ENCODE data around the gene LOC128125822.

LOC128125822 gene

DNA sequence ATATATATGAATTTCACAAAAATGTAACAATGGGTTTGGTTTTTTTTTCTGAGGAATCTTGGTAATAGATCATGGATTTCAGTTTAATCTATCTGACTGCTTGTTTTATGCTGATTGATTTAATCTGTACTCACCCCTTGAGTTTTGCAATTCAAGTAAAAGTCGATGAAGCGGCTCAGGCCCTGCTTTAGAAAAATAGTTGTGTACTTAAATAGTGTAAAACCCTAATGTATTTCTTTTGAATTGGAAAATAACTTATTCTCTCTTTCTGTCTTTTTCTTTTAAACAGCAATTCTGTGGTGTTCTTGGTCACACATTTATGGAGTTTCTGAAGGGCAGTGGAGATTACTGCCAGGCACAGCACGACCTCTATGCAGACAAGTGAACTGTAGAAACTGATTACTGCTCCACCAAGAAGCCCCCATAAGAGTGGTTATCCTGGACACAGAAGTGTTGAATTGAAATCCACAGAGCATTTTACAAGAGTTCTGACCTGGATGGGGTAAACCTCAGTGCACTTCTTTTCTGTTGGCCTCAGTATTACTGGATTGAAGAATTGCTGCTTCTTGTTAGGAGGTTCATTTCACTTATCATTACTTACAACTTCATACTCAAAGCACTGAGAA lies 4.0 kb downstream of the LOC128125822 start:
- Histone ChIP-seq H3K4me2 (ENCODE audit: control insufficient read depth, insufficient read depth) (peak overlapping the region; percentile 19; the same call in 1 of the 2 replicates), H3K4me3 (peak overlapping the region; percentile 61), H3K79me2 (ENCODE audit: control insufficient read depth, insufficient read depth, low read length) (peaks cover 56% of the 10 kb centered on the region), H3K4me1 (ENCODE audit: control insufficient read depth, insufficient read depth, low read length) (no peaks in the 10 kb centered on the region; the same call in 1 of the 2 replicates), H3K36me3 (ENCODE audit: control insufficient read depth in 2 of 2, insufficient read depth in 2 of 2, low read length in 1 of 2) (peaks cover 0 to 19% of the 10 kb centered on the region in 2 experiments; a peak in 3 of 4 replicates), H3K27ac (ENCODE audit: control insufficient read depth, insufficient read depth) (no peak overlapping the region), H4K20me1 (ENCODE audit: control insufficient read depth, insufficient read depth) (no peaks in the 10 kb centered on the region), H2AFZ (ENCODE audit: control insufficient read depth, low read depth, low read length) (no peak overlapping the region), H3K9ac (ENCODE audit: control insufficient read depth, insufficient read depth, low read length) (no peak overlapping the region), H3K27me3 (replicated peaks in 1 of 2; ENCODE audit: control insufficient read depth in 2 of 2, insufficient read depth in 2 of 2, low read length in 1 of 2) (no peaks in the 10 kb centered on the region), H3K9me3 (replicated peaks; ENCODE audit: control insufficient read depth, insufficient read depth, low read length) (no peaks in the 10 kb centered on the region)
- BruUV-seq (replicated peaks), result no TSS peak
- TF ChIP-seq, protein P1, sequence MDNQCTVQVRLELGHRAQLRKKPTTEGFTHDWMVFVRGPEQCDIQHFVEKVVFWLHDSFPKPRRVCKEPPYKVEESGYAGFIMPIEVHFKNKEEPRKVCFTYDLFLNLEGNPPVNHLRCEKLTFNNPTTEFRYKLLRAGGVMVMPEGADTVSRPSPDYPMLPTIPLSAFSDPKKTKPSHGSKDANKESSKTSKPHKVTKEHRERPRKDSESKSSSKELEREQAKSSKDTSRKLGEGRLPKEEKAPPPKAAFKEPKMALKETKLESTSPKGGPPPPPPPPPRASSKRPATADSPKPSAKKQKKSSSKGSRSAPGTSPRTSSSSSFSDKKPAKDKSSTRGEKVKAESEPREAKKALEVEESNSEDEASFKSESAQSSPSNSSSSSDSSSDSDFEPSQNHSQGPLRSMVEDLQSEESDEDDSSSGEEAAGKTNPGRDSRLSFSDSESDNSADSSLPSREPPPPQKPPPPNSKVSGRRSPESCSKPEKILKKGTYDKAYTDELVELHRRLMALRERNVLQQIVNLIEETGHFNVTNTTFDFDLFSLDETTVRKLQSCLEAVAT (IDR thresholded peaks at IDR 0.05), result peak; percentile 74
- no peak for TF ChIP-seq KDM1A (IDR thresholded peaks at IDR 0.05; ENCODE audit: borderline replicate concordance)
- ChIA-PET POLR2A (interaction anchor here (0.9 to 1.3 kb wide), 2 partner anchors 59 to 223 kb away, joined by 4 to 5 read pairs; partner anchors contain the start of gene PHF3), SMC1A (ENCODE audit: uncharacterized antibody, unreplicated experiment) (interaction anchor here (0.8 to 1.5 kb wide), 10 partner anchors 16 to 224 kb away, joined by 3 to 15 read pairs (median 5); no protein-coding TSS in a partner anchor), CTCF (interaction anchor here (0.7 to 1.8 kb wide), 4 partner anchors 16 to 223 kb away, joined by 3 to 15 read pairs (median 6); no protein-coding TSS in a partner anchor), RAD21 (ENCODE audit: unreplicated experiment) (interaction anchor here (0.6 to 2.6 kb wide), 6 partner anchors 11 to 224 kb away, joined by 3 to 15 read pairs (median 4); no protein-coding TSS in a partner anchor)
- WGBS (ENCODE audit: insufficient coverage, insufficient replicate concordance, low lambda C conversion rate, missing lambda C conversion rate), result 67% methylated on average over 3 of the region's 3 CpGs
- DNase-seq (ENCODE audit: low read depth, low spot score) (no peak), FAIRE-seq (no peak), ATAC-seq (no peak)
- intact Hi-C loops (cut with micrococcal nuclease; ENCODE audit: unreplicated experiment), result no loop called here
- in situ Hi-C loops (cut with MboI), result no loop called here

Data from GM12878 (cell line).